ENCODE data around the gene AP3B1.
"Not testable (repeated sequence)": the region's sequence is repeated elsewhere in the genome, so short reads cannot be mapped to it uniquely, and the experiment has no call there.

Gene AP3B1

GRCh38 chr5:78065663-78066062 is 228.8 kb downstream of the AP3B1 start:
- Mint-ChIP-seq H3K4me3 (no peak overlapping the region), H3K9me3 (peaks cover 42% of the 10 kb centered on the region), H3K27ac (no peak overlapping the region), H3K36me3 (ENCODE audit: low read depth) (peaks cover 25% of the 10 kb centered on the region), H3K4me1 (ENCODE audit: low read depth) (no peaks in the 10 kb centered on the region), H3K27me3 (ENCODE audit: low read depth) (no peaks in the 10 kb centered on the region)

- Mint-ChIP-seq H3K36me3 (ENCODE audit: low read depth) (peaks cover 25% of the 10 kb centered on the region), H3K9me3 (peaks cover 38% of the 10 kb centered on the region), H3K4me1 (ENCODE audit: low read depth) (no peaks in the 10 kb centered on the region), H3K4me3 (no peak overlapping the region), H3K27ac (no peak overlapping the region), H3K27me3 (ENCODE audit: low read depth) (no peaks in the 10 kb centered on the region)
These were observed 229.5 kb downstream of the AP3B1 start for GRCh38 chr5:78064941-78065472.

DNA sequence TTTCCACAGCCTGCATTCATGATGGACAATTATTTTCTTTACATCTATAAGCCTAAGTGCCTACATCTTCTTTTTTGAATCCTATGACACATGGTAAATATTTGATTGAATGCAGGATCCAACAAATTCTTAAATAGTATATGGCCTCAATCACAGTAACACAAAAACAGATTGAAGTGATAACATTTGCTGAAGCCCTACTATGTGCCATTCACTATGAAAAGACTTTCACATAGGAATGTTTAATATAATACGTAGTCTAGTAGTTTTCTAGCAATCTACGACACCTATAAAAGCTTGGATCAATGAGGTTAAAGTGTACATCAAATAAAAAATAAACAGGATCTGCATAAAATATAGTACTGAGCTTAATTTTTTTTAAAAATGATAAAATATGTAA is 231.0 kb downstream of the AP3B1 start:
- Mint-ChIP-seq H3K27me3 (ENCODE audit: low read depth) (no peaks in the 10 kb centered on the region), H3K36me3 (ENCODE audit: low read depth) (peaks cover 20% of the 10 kb centered on the region), H3K27ac (no peak overlapping the region), H3K9me3 (peaks cover 24% of the 10 kb centered on the region), H3K4me1 (ENCODE audit: low read depth) (no peaks in the 10 kb centered on the region), H3K4me3 (no peak overlapping the region)

- Mint-ChIP-seq H3K4me3 (no peak overlapping the region), H3K36me3 (ENCODE audit: low read depth) (peaks cover 13% of the 10 kb centered on the region), H3K9me3 (peaks cover 15% of the 10 kb centered on the region), H3K4me1 (ENCODE audit: low read depth) (no peaks in the 10 kb centered on the region), H3K27ac (no peak overlapping the region), H3K27me3 (ENCODE audit: low read depth) (no peaks in the 10 kb centered on the region)
These were observed 231.9 kb downstream of the AP3B1 start for GRCh38 chr5:78062645-78063044.

- no peak overlapping the region for H3K27ac Mint-ChIP-seq
- H3K4me1 Mint-ChIP-seq (ENCODE audit: low read depth): no peaks in the 10 kb centered on the region
- no peaks in the 10 kb centered on the region for H3K27me3 Mint-ChIP-seq (ENCODE audit: low read depth)
- H3K4me3 Mint-ChIP-seq: no peak overlapping the region
- H3K9me3 Mint-ChIP-seq: no peaks in the 10 kb centered on the region
- no peaks in the 10 kb centered on the region for H3K36me3 Mint-ChIP-seq (ENCODE audit: low read depth)
These were observed 234.1 kb downstream of the AP3B1 start for GRCh38 chr5:78060421-78060820.

DNA sequence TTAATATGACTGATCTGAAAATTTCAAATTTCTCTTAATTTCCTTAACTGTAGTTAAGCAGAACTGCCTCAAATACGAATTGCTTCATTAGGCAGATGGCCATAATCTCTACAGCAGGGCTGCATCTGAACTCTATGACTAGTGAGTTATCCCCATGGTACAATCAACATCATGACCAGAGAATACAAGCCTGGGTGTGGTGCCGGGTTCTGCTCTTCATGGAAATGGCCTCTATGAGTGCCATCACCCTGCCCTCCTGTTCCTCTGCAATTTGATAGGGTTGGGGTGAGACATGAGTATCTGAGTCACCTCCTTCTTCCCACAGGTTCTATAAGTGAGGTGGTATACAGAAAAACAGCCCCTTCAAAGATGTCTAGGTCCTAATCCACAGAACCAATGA is 235.9 kb downstream of the AP3B1 start:
- no peak overlapping the region for H3K4me3 Mint-ChIP-seq
- no peak overlapping the region for H3K27ac Mint-ChIP-seq
- no peaks in the 10 kb centered on the region for H3K27me3 Mint-ChIP-seq (ENCODE audit: low read depth)

GRCh38 chr5:78056901-78057514 is 237.5 kb downstream of the AP3B1 start:
- Mint-ChIP-seq H3K27me3 (ENCODE audit: low read depth) (no peaks in the 10 kb centered on the region), H3K9me3 (no peaks in the 10 kb centered on the region), H3K36me3 (ENCODE audit: low read depth) (no peaks in the 10 kb centered on the region), H3K4me3 (no peak overlapping the region), H3K27ac (no peak overlapping the region), H3K4me1 (ENCODE audit: low read depth) (no peaks in the 10 kb centered on the region)

More for the DNA sequence above, 235.9 kb downstream of the AP3B1 start:
- Mint-ChIP-seq H3K36me3 (ENCODE audit: low read depth) (no peaks in the 10 kb centered on the region), H3K4me1 (ENCODE audit: low read depth) (no peaks in the 10 kb centered on the region), H3K9me3 (no peaks in the 10 kb centered on the region)

DNA sequence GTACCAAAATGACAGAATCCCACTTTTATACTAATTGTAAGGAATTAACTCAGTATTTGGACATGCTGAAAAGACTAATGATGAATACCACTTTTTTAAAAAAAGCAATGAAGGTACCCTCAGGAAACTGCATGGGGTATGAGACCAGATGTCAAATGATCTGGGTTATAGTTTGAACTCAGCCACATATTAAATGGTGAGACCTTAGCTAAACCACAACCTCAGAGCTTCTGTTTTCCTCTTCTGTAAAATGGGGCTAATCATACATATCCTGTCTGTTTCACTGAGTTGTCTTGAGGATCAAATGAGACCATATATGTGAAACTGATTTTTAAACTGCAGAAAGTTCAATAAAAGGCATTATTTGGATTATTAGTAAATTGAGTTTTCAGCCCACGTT is 238.4 kb downstream of the AP3B1 start:
- H3K4me3 Mint-ChIP-seq: no peak overlapping the region
- H3K9me3 Mint-ChIP-seq: no peaks in the 10 kb centered on the region
- H3K4me1 Mint-ChIP-seq (ENCODE audit: low read depth): no peaks in the 10 kb centered on the region
- no peaks in the 10 kb centered on the region for H3K27me3 Mint-ChIP-seq (ENCODE audit: low read depth)
- no peak overlapping the region for H3K27ac Mint-ChIP-seq
- H3K36me3 Mint-ChIP-seq (ENCODE audit: low read depth): no peaks in the 10 kb centered on the region

DNA sequence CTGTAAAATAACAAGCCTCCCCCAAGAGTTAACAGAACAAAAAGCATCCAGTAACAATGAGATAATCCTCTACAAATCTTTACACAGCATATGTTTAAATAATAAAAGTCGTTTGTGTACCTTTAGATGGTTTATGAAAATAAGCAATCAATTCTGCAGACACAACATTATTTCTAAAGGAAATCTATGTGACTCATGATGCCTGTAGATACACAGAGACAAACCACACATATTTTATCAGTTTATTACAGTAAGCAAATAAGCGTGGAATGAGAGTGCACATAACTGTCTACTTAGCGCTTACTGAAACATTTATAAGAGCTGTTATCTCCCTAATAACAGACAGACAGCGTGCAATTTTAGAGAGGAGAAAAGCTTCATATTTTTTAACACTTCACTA is 243.6 kb downstream of the AP3B1 start:
- peaks cover 7% of the 10 kb centered on the region for H3K9me3 Mint-ChIP-seq
- H3K4me1 Mint-ChIP-seq (ENCODE audit: low read depth): no peaks in the 10 kb centered on the region
- no peak overlapping the region for H3K4me3 Mint-ChIP-seq
- H3K36me3 Mint-ChIP-seq (ENCODE audit: low read depth): peaks cover 6% of the 10 kb centered on the region
- no peaks in the 10 kb centered on the region for H3K27me3 Mint-ChIP-seq (ENCODE audit: low read depth)
- H3K27ac Mint-ChIP-seq: no peak overlapping the region

DNA sequence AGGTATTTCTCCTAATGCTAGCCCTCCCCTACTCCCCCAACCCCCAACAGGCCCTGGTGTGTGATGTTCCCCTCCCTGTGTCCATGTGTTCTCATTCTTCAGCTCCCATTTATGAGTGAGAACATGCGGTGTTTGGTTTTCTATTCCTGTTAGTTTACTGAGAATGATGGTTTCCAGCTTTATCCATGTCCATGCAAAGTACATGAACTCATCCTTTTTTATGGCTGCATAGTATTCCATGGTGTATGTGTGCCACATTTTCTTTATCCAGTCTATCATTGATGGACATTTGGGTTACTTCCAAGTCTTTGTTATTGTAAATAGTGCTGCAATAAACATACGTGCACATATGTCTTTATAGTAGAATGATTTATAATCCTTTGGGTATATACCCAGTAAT is 247.7 kb downstream of the AP3B1 start:
- not testable (repeated sequence) for H3K4me1 Mint-ChIP-seq (ENCODE audit: low read depth); H3K4me3 Mint-ChIP-seq; H3K9me3 Mint-ChIP-seq; H3K27ac Mint-ChIP-seq; H3K27me3 Mint-ChIP-seq (ENCODE audit: low read depth)
- peaks cover 13% of the 10 kb centered on the region for H3K36me3 Mint-ChIP-seq (ENCODE audit: low read depth)

GRCh38 chr5:78046006-78046405 is 248.5 kb downstream of the AP3B1 start:
- H3K27ac Mint-ChIP-seq: no peak overlapping the region
- peaks cover 13% of the 10 kb centered on the region for H3K36me3 Mint-ChIP-seq (ENCODE audit: low read depth)
- H3K27me3 Mint-ChIP-seq (ENCODE audit: low read depth): no peaks in the 10 kb centered on the region
- peaks cover 3% of the 10 kb centered on the region for H3K4me1 Mint-ChIP-seq (ENCODE audit: low read depth)
- peaks cover 7% of the 10 kb centered on the region for H3K9me3 Mint-ChIP-seq
- H3K4me3 Mint-ChIP-seq: no peak overlapping the region

GRCh38 chr5:78041805-78042204 is 252.7 kb downstream of the AP3B1 start:
- Mint-ChIP-seq H3K36me3 (ENCODE audit: low read depth) (peaks cover 13% of the 10 kb centered on the region), H3K4me1 (ENCODE audit: low read depth) (peaks cover 3% of the 10 kb centered on the region), H3K9me3 (peaks cover 1% of the 10 kb centered on the region), H3K27me3 (ENCODE audit: low read depth) (no peaks in the 10 kb centered on the region), H3K27ac (no peak overlapping the region), H3K4me3 (no peak overlapping the region)

DNA sequence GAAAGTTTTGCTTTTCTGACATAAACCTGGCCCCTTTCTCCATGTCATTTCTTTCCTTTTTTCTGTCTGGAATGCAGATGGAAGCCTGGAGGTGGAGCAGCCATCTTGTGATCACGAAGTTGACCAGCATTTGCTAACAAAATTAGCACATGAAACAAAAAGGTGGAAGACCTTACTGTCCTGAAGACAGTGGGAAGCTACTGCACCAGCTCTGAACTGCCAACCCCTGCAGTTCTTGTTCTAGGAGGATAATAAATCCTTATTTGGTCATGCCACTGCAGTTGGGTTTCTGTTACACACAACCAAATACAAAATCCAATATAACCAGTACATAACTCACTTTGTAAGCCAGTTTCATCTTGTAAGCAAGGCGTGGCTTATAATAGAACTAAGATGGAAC is 269.0 kb downstream of the AP3B1 start:
- no peak overlapping the region for H3K4me3 Mint-ChIP-seq
- H3K36me3 Mint-ChIP-seq (ENCODE audit: low read depth): no peaks in the 10 kb centered on the region
- no peaks in the 10 kb centered on the region for H3K9me3 Mint-ChIP-seq
- H3K27me3 Mint-ChIP-seq (ENCODE audit: low read depth): no peaks in the 10 kb centered on the region
- H3K4me1 Mint-ChIP-seq (ENCODE audit: low read depth): no peaks in the 10 kb centered on the region
- H3K27ac Mint-ChIP-seq: no peak overlapping the region

DNA sequence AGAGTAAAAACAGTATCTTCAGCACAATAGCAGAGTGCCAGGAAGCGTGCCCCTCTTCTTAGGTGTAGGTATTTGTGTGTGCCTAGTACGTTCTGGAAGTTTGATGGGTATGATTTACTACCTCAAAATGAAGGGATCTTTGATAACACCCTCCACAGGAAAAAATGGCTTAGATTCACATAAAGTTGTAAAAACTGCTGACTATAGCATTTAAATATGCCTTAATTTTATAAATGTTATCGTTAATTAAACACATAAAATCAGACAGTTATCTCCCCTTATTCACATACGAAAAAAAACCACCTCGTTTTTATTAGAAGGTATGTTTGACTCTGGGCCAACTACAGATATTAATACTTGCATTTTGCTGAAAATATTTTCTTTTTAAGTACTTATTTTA is 274.8 kb downstream of the AP3B1 start:
- Mint-ChIP-seq H3K4me3 (no peak overlapping the region), H3K27me3 (ENCODE audit: low read depth) (no peaks in the 10 kb centered on the region), H3K36me3 (ENCODE audit: low read depth) (no peaks in the 10 kb centered on the region), H3K27ac (no peak overlapping the region), H3K4me1 (ENCODE audit: low read depth) (peaks cover 4% of the 10 kb centered on the region), H3K9me3 (no peaks in the 10 kb centered on the region)

GRCh38 chr5:78016863-78017529 is 277.5 kb downstream of the AP3B1 start:
- Mint-ChIP-seq H3K9me3 (no peaks in the 10 kb centered on the region), H3K4me1 (ENCODE audit: low read depth) (peaks cover 4% of the 10 kb centered on the region), H3K27ac (no peak overlapping the region), H3K27me3 (ENCODE audit: low read depth) (no peaks in the 10 kb centered on the region), H3K36me3 (ENCODE audit: low read depth) (no peaks in the 10 kb centered on the region), H3K4me3 (no peak overlapping the region)

Measured in T-helper 1 cell treated with Interleukin-12 subunit alpha and Interleukin-12 subunit beta and Interleukin-4 antibody, amounts not matched to agents 30 μg/mL and 1 μg/mL, for 36 hours (primary cell).